Lung (tissue), 12 donors: Measurements from ENCODE around the gene CLK2. TPM values are rescaled to one million over a fixed set of nuclear protein-coding genes. Genes with fewer than 3 reads are reported as not detected.

Experiments
- ATAC-seq: fragments of 200-7000 bp; cut with Tn5 transposase; one replicate; pipeline ENCODE4 v1.9.1; 2020; ENCODE audit warnings: moderate number of reproducible peaks; ENCODE audit not compliant: insufficient read depth, low FRiP score
- DNase-seq, 3 donors: peaks; one replicate each; pipeline ENCODE4 v3.0.0-alpha.2; 2013 to 2017
- H3K27ac ChIP-seq, 2 donors: one replicate each; pipeline ENCODE4 v1.5.1; 2013; ENCODE audit warnings: mild to moderate bottlenecking in 2 of 2, moderate library complexity in 2 of 2, control low read depth in 1 of 2, inconsistent platforms in 1 of 2, low read depth in 1 of 2, low read length in 1 of 2
- H3K27me3 ChIP-seq, 3 donors: one replicate each; pipeline ENCODE4 v1.5.1; 2013; ENCODE audit warnings: low read length in 2 of 3; ENCODE audit not compliant: control insufficient read depth in 3 of 3, insufficient read depth in 3 of 3
- H3K36me3 ChIP-seq, 4 donors: one replicate each; pipeline ENCODE4 v1.5.1; 2013; ENCODE audit warnings: low read length in 4 of 4, mild to moderate bottlenecking in 1 of 4, moderate library complexity in 1 of 4; ENCODE audit not compliant: control insufficient read depth in 4 of 4, insufficient read depth in 4 of 4
- H3K4me1 ChIP-seq, 5 donors: one replicate each; pipeline ENCODE4 v1.5.1; 2013; ENCODE audit warnings: low read length in 5 of 5, mild to moderate bottlenecking in 2 of 5, moderate library complexity in 1 of 5; ENCODE audit not compliant: control insufficient read depth in 5 of 5, insufficient read depth in 5 of 5
- H3K4me3 ChIP-seq: one replicate; pipeline ENCODE4 v1.5.1; 2013; ENCODE audit warnings: mild to moderate bottlenecking, control low read depth, moderate library complexity
- H3K9ac ChIP-seq, 2 donors: one replicate each; pipeline ENCODE4 v1.5.1; 2013; ENCODE audit warnings: low read length in 2 of 2, control low read depth in 1 of 2; ENCODE audit not compliant: insufficient read depth in 1 of 2
- H3K9me3 ChIP-seq, 4 donors: one replicate each; pipeline ENCODE4 v1.5.1; 2013; ENCODE audit warnings: low read length in 3 of 4, mild to moderate bottlenecking in 1 of 4, moderate library complexity in 1 of 4; ENCODE audit not compliant: control insufficient read depth in 4 of 4, insufficient read depth in 3 of 4
- CTCF ChIP-seq: IDR thresholded peaks from 2 replicates; pipeline ENCODE4 v1.5.1; 2012; ENCODE audit warnings: mild to moderate bottlenecking; ENCODE audit errors: control extremely low read depth, extremely low read depth
- WGBS, 2 donors: extraction: QIAGEN DNeasy Blood & Tissue Kit; methylation state at CpG; one replicate each; pipeline ENCODE4 v1.1.7; 2013; 5-methylcytosine and 5-hydroxymethylcytosine counted together
- polyA plus RNA-seq, 2 donors: library from polyadenylated mRNA; stranded (reverse); fragments of 200-250 nt; gene quantifications; one replicate each; pipeline ENCODE4 v1.2.1, GENCODE V29; 2013
- total RNA-seq, 2 donors: library from RNA; depleted of rRNA in 1 of 2; stranded (reverse); fragments of >200 nt in 1 of 2; gene quantifications; one replicate each; pipeline ENCODE4 v1.2.1, GENCODE V29; 2014 to 2021
- donor health status: control.
- donor health status: control.
- donor health status: Bipolar disorder and iron deficiency.
- donor health status: healthy.
- donor health status: DM: yes; HTN: yes; CAD: no.

CLK2 gene
- total and polyA plus RNA-seq, 4 donors = 41.1 to 56.5 (median 54.2) TPM

DNA sequence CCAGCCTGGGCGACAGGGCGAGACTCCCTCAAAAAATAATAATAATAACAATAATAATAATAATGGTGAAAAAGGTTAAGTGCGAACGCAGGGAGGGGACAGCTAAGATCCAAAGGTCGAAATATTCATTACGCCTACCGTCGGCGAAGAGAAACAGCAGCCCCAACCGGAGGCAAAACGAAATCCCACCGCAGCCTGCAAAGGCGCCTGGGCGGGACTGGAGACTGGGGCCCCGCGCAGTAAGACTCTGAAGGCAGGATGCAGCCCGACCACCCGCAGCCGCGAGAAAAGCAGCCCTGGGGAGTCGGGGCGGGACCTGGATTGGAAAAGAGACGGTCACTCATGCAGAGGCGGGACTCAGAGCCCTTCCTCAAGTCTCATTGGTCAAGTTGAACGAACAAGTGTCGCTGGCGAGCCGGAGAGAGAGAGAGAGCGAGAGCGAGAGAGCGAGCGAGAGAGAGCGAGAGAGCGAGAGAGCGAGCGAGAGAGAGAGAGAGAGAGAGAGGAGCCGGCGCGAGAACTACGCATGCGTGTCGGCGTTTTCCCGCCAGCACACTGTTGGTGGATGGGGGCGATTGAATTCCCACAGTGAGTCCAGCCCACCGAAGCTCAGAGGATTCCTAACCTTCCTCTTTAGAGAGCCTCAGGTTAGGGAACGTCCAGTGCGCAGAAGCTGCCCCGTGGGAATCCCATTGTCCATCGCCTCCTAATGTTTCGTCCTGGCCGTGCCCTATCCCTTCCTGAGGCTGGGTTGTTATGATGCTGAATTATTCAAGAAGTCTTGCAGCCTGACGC is 28.7 kb downstream of the CLK2 start:
- DNase-seq (peak; percentile 99 to 100 (median 100)), ATAC-seq (peak; percentile 83)
- 0 to 1% methylated on average over 53 of the region's 53 CpGs for WGBS, 2 donors
- Histone ChIP-seq H3K36me3 (peaks cover 0 to 11% (median 6%) of the 10 kb centered on the region in 4 donors), H3K4me3 (peak overlapping the region; percentile 37), H3K27me3 (no peaks in the 10 kb centered on the region), H3K9ac (peak overlapping the region in 1 of 2 donors; percentile 77), H3K9me3 (no peaks in the 10 kb centered on the region), H3K27ac (peak overlapping the region; percentile 74 to 88), H3K4me1 (peaks cover 0 to 23% (median 4%) of the 10 kb centered on the region in 5 donors)
- peak; percentile 100 for TF ChIP-seq CTCF

DNA sequence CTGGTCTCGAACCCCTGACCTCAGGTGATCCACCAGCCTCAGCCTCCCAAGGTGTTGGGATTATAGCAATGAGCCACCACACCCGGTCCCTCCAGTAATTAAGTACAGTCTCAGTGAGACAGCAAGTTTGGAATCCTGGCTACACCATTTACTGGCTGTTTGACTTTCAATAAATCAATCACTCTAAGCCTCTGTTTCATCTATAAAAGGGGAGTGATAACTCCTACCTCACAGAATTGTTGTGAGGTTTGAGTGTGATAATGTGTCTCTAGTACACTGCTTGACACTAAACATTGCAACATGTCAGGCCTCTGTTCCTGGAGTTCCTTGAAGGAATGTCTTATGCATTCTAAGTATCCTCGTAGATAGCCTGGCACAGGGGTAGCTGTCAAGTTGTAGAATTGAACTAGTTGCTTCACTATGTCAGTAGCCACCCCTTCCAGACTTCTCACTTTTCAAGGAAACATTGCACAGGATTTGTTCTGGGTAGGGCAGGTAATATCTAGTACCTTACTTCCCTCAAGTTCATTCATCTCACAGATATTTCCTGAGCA is 30.4 kb downstream of the CLK2 start:
- no peak for DNase-seq
- H3K4me1 ChIP-seq = peaks cover 0 to 23% (median 4%) of the 10 kb centered on the region in 5 donors
- H3K27me3 ChIP-seq = no peaks in the 10 kb centered on the region
- no peak for ATAC-seq
- no peaks in the 10 kb centered on the region for H3K9me3 ChIP-seq
- no peak overlapping the region for H3K4me3 ChIP-seq
- H3K9ac ChIP-seq = no peak overlapping the region
- 72 to 79% methylated on average over 3 of the region's 3 CpGs for WGBS, 2 donors
- no peak for TF ChIP-seq CTCF
- H3K27ac ChIP-seq = peak overlapping the region in 1 of 2 donors; percentile 45
- peaks cover 0 to 11% (median 3%) of the 10 kb centered on the region in 4 donors for H3K36me3 ChIP-seq

DNA sequence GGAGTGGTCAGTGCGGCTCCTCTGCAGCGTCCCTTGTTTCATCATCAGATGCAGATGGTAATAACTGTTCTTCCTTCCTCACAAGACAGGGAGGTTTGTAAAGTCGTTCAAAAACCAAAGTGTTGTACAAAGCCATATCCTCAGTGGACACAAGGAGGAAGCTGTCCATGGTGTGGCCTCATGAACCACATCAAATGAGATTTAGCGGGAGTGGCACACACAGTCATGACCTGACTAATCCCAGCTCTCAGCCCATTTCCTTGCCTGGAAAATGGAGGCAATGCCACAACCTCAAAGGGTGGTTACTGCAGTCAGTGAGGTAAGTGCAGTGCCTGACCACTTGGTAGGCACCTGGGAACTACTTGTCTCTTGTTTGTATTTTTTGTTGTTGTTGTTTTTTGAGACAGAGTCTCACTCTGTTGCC is 31.5 kb downstream of the CLK2 start:
- DNase-seq (no peak), ATAC-seq (no peak)
- H3K4me1 ChIP-seq = peaks cover 0 to 23% (median 4%) of the 10 kb centered on the region in 5 donors
- peak overlapping the region in 1 of 2 donors; percentile 62 for H3K27ac ChIP-seq
- no peak overlapping the region for H3K9ac ChIP-seq
- H3K27me3 ChIP-seq = no peaks in the 10 kb centered on the region
- no peak overlapping the region for H3K4me3 ChIP-seq
- no peak for TF ChIP-seq CTCF
- WGBS, 2 donors = 35 to 59% methylated on average over 4 of the region's 4 CpGs
- peaks cover 0 to 9% (median 0%) of the 10 kb centered on the region in 4 donors for H3K36me3 ChIP-seq
- H3K9me3 ChIP-seq = no peaks in the 10 kb centered on the region
